Skeletal muscle satellite cell (primary cell): ENCODE measurements around the gene RNF148.
"Not testable (repeated sequence)": the region's sequence is repeated elsewhere in the genome, so short reads cannot be mapped to it uniquely, and the experiment has no call there.

Experiments
- H3K27me3 ChIP-seq: 2 replicates; pipeline ENCODE4 v1.7.0; 2013; ENCODE audit warnings: low read length; ENCODE audit not compliant: control insufficient read depth, insufficient read depth
- H3K36me3 ChIP-seq: 2 replicates; pipeline ENCODE4 v1.7.0; 2013; ENCODE audit warnings: mild to moderate bottlenecking, control low read depth, low read length; ENCODE audit not compliant: insufficient read depth
- H3K4me1 ChIP-seq: 2 replicates; pipeline ENCODE4 v1.7.0; 2013; ENCODE audit warnings: low read length; ENCODE audit not compliant: control insufficient read depth, insufficient read depth
- H3K4me2 ChIP-seq: 2 replicates; pipeline ENCODE4 v1.7.0; 2013; ENCODE audit warnings: mild to moderate bottlenecking, low read length
- H3K4me3 ChIP-seq: 2 replicates; pipeline ENCODE4 v1.7.0; 2013; ENCODE audit warnings: low read length
- H3K9ac ChIP-seq: 2 replicates; pipeline ENCODE4 v1.7.0; 2013; ENCODE audit warnings: mild to moderate bottlenecking, low read depth, low read length, moderate library complexity
- H3K9me3 ChIP-seq: replicated peaks from 2 replicates; pipeline ENCODE4 v1.7.0; 2013; ENCODE audit warnings: mild to moderate bottlenecking, control low read depth, low read length

RNF148 gene

DNA sequence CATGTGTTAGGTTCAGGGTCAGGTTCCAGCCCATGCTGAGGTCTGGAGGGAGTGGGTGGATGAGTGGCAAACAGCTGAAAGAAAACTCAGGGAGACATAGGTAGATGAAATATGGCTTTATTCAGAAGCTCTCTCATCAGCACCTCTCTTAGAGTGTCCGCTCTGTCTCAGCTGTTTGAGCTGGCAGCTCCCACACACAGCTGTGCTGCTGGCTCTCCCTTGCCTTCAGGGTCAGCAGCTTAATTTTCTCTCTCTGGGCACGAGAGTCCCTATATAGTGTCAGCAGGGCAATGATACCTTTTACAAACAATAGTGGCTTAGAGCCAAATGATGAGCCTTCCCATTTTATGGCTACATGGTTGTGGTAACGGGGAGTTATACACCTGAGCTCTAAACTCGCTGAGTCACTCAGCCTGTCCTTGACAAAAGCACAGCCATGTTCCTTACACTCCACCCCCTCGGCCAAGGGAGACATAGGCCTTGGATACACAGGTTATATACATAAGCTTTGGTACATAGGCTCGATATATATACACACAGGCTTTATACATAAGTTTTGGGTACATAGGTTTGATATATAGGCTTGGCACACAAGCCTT, 14.2 kb downstream of the RNF148 start:
- Histone ChIP-seq H3K36me3 (no peaks in the 10 kb centered on the region), H3K4me3 (no peak overlapping the region), H3K27me3 (no peaks in the 10 kb centered on the region), H3K9ac (no peak overlapping the region), H3K9me3 (no peaks in the 10 kb centered on the region), H3K4me2 (no peak overlapping the region), H3K4me1 (no peaks in the 10 kb centered on the region)

DNA sequence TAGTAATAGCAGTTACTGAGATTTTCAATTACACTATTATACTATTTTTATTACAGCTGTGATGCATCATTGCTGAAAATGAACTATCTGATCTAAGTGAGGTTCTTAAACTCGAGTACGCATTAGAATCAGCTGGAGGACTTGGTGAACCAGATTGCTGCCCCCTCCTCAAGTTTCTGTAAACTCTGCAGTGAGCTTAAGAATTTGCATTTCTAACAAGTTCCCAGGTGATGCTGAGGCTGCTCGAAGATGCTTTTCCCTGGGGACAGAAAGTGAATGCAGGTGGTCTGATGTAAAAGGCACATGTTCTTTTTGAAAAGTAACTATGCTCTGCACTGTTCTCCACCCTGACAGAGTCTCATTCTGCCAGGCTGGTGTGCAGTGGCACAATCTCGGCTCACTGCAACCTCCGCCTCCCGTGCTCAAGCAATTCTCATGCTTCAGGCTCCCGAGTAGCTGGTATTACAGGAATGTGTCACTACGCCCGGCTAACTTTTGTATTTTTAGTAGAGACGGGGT, 16.3 kb downstream of the RNF148 start:
- H3K9ac ChIP-seq: no peak overlapping the region
- H3K4me2 ChIP-seq: no peak overlapping the region
- H3K4me3 ChIP-seq: no peak overlapping the region
- H3K4me1 ChIP-seq: no peaks in the 10 kb centered on the region
- no peaks in the 10 kb centered on the region for H3K27me3 ChIP-seq
- H3K36me3 ChIP-seq: no peaks in the 10 kb centered on the region
- H3K9me3 ChIP-seq: no peaks in the 10 kb centered on the region

DNA sequence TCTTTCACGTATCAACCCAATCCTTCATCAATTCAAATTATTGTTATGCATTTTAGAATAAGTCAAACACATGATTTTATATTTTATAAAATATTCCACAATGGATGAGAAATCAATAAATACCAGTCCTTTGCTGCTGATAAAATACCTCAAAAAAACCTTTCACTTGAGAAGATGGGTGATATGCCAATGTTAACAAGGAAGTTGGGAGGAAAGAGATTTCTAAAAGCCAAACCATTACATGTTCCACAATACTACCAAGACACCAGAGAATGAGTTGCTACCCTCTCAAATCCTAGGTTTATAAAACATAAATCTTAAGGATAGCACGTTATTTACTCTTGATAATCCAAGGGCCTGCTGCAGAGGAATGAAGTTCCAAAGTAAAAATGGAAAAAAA, 18.2 kb downstream of the RNF148 start:
- Histone ChIP-seq H3K4me2 (no peak overlapping the region), H3K9me3 (no peaks in the 10 kb centered on the region), H3K9ac (no peak overlapping the region), H3K36me3 (no peaks in the 10 kb centered on the region), H3K4me1 (no peaks in the 10 kb centered on the region), H3K4me3 (no peak overlapping the region), H3K27me3 (no peaks in the 10 kb centered on the region)

DNA sequence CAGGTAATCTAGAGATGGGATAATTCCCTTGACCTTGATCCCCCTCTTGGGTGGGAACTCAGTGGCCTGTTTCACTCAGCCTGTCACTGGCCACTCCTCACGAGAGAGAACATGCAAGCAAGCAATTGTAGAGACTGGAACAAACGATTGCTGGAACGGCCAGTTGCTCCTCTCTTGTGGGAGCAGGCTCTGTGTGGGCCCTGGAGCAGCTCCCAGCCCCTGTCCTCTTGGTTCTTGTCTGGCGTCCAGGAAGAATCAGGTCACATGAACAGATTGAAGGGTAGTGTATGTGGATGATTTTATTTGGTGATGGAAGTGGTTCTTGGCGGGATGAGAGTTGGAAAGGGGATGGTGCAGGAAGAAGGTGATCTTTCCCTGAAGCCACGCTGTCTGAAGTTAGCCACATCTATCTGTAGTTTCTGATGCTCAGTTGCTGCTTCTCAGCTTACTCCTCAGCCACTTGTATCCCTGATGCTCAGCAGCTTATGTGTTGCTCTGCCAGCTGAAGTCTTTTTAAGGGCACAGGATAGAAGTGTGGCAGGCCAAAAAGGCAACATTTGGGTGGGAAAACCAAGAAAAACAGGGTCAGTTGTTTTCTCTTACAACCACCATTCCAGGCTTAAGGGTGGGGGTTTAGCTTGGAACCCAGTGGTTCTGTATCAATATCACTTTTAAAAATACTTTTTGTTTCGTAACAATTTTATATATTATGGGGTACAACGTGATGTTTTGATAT, 19.7 kb downstream of the RNF148 start:
- Histone ChIP-seq H3K9ac (no peak overlapping the region), H3K36me3 (no peaks in the 10 kb centered on the region), H3K9me3 (no peaks in the 10 kb centered on the region), H3K4me1 (no peaks in the 10 kb centered on the region), H3K27me3 (no peaks in the 10 kb centered on the region), H3K4me2 (no peak overlapping the region), H3K4me3 (no peak overlapping the region)

DNA sequence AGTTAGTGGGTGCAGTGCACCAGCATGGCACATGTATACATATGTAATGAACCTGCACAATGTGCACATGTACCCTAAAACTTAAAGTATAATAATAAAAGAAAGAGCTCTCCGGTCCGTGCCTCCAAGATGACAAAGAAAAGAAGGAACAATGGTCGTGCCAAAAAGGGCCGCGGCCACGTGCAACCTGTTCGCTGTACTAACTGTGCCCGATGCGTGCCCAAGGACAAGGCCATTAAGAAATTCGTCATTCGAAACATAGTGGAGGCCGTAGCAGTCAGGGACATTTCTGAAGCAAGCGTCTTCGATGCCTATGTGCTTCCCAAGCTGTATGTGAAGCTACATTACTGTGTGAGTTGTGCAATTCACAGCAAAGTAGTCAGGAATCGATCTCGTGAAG, 21.5 kb downstream of the RNF148 start:
- not testable (repeated sequence) for H3K4me1 ChIP-seq, H3K4me2 ChIP-seq, H3K9ac ChIP-seq, H3K36me3 ChIP-seq, H3K4me3 ChIP-seq, H3K27me3 ChIP-seq, H3K9me3 ChIP-seq

DNA sequence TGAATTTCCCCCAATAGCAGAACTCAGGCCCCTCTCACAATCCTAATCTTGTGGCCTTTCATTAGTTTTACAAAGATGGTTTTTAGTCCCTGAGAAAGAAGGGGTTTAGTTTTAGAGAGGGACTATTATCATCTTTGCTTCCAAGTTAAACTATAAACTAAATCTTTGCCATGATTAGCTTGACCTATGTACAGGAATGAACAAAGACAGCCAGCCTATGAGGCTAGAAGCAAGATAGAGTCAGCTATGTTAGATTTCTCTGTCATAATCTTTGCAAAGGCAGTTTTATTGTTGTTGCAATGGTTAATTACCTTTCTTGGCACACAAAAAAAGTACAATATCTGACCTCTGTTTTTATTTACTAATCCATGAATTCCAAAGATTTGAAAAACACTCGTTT, 22.9 kb downstream of the RNF148 start:
- Histone ChIP-seq H3K4me1 (peaks cover 8% of the 10 kb centered on the region), H3K4me2 (no peak overlapping the region), H3K36me3 (no peaks in the 10 kb centered on the region), H3K9me3 (no peaks in the 10 kb centered on the region), H3K4me3 (no peak overlapping the region), H3K9ac (no peak overlapping the region), H3K27me3 (no peaks in the 10 kb centered on the region)

DNA sequence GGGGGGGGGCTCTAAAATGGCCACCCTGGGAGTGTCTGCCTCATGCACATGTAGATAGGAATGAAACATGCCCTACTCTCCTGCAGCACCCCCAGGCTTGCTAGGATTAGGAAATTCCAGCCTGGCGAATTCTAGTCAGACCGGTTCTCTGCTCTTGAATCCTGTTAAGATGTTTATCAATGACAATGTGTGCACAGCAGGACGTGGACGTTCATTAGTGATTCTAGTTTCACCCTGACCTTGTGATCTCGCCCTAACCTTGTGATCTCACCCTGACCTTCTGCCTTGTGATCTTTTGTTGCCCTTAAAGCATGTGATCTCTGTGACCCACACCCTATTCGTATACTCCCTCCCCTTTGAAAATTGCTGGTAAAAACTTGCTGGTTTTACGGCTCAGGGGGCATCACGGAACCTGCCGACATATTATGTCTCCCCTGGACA, 23.4 kb downstream of the RNF148 start:
- peaks cover 12% of the 10 kb centered on the region for H3K4me1 ChIP-seq
- H3K4me2 ChIP-seq, H3K4me3 ChIP-seq, H3K36me3 ChIP-seq, H3K9ac ChIP-seq, H3K27me3 ChIP-seq, H3K9me3 ChIP-seq: not testable (repeated sequence)

DNA sequence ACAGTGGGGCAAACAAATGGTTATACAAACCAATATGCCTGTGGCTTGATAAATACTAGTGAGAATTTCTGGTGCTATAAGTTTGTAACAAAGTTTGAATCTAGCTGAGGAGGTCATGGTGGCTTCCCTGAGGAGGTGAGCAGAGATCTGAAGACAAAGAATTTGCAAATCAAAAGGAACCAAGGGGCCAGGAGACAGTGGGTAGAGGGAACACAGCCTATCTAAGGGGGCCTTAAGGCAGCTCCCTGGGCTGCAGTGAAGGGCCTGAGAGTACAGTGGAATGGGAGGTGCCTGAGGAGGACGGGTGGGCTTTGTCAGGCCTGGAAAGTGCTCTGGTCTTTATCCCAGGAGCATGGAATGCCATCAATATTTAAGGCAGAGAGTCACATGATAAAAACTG, 25.6 kb downstream of the RNF148 start:
- Histone ChIP-seq H3K4me1 (peaks cover 15% of the 10 kb centered on the region), H3K4me3 (no peak overlapping the region), H3K9me3 (no peaks in the 10 kb centered on the region), H3K9ac (no peak overlapping the region), H3K27me3 (no peaks in the 10 kb centered on the region), H3K36me3 (no peaks in the 10 kb centered on the region), H3K4me2 (no peak overlapping the region)

DNA sequence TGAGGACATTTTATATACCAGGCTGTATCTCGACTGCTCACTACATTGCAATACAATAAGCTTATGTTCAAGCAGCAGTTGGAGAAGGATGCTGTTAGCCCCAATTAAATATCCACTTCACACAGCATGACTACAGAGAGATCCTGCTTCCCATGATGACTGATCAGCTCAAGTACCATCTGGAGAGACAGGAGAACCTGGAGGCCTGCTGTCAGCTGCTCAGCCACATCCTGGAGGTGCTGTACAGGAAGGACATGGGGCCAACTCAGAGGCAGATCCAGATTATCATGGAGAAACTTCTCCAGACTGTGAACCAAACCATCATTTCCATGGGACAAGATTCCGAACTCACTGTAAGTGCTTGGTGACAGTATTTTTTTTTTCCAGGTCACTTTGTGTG, 26.3 kb downstream of the RNF148 start:
- no peak overlapping the region for H3K4me2 ChIP-seq
- H3K4me1 ChIP-seq: peaks cover 15% of the 10 kb centered on the region
- no peaks in the 10 kb centered on the region for H3K36me3 ChIP-seq
- H3K27me3 ChIP-seq: no peaks in the 10 kb centered on the region
- H3K4me3 ChIP-seq: no peak overlapping the region
- H3K9ac ChIP-seq: no peak overlapping the region
- no peaks in the 10 kb centered on the region for H3K9me3 ChIP-seq

DNA sequence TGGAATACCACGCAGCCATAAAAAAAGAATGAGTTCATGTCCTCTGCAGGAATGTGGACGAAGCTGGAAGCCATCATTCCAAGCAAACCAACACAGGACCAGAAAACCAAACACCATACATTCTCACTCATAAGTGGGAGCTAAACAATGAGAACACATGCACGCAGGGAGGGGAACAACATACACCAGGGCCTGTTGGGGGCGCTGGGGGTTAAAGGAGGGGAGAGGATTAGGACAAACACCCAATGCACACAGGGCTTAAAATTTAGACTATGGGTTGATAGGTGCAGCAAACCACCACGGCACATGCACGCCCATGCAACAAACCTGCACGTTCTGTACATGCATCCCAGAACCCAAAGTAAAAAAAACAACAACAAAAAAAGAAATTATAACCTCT, 27.1 kb downstream of the RNF148 start:
- Histone ChIP-seq H3K9ac (no peak overlapping the region), H3K4me1 (peaks cover 15% of the 10 kb centered on the region), H3K9me3 (no peaks in the 10 kb centered on the region), H3K27me3 (no peaks in the 10 kb centered on the region), H3K4me2 (no peak overlapping the region), H3K36me3 (no peaks in the 10 kb centered on the region), H3K4me3 (no peak overlapping the region)

DNA sequence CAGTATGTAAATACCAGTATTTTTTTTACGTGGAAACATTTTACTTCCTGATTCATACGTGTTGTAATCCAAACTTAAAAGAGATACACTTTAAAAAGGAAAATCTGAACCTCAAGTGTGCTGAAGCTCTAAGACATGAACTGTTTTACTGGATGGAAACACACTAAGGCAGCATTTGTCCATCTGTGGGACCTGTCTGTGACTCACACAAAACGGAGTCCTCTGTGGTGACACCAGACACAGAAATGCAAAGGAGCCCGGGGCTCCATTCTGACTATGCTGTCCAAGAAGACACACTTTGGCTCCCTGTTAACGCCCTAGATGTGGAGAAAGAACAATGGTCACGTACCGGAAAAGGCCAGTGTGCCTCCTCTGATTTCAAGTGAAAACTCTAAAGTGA, 27.7 kb downstream of the RNF148 start:
- Histone ChIP-seq H3K4me3 (peak overlapping the region; percentile 50), H3K9me3 (no peaks in the 10 kb centered on the region), H3K4me1 (peaks cover 15% of the 10 kb centered on the region), H3K36me3 (no peaks in the 10 kb centered on the region), H3K27me3 (no peaks in the 10 kb centered on the region), H3K4me2 (peak overlapping the region; percentile 79), H3K9ac (peak overlapping the region; percentile 44)

DNA sequence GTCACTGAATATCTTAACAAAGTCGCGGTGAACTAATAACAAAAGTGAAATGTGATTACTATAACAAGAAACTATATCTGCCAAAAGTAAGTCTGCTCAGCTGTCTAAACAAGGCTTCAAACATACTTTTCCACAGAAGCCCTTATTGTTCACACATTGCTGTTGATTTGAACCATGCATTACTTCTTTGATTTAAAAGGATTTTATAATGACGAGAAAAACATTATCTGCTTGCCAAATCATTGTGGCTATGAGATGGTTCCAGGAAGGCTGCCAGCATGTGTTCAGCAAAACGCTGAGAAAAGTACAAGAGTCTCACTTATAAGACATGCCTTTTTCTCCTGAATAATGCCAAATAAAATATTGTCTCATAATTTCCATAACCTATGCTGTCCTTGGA, 28.2 kb downstream of the RNF148 start:
- peak overlapping the region; percentile 44 for H3K9ac ChIP-seq

More for the DNA sequence above, 28.2 kb downstream of the RNF148 start:
- peaks cover 15% of the 10 kb centered on the region for H3K4me1 ChIP-seq
- H3K4me3 ChIP-seq: peak overlapping the region; percentile 50
- no peaks in the 10 kb centered on the region for H3K36me3 ChIP-seq
- H3K4me2 ChIP-seq: peak overlapping the region; percentile 79
- H3K27me3 ChIP-seq: no peaks in the 10 kb centered on the region
- H3K9me3 ChIP-seq: no peaks in the 10 kb centered on the region
